Kidney (tissue), 14 donors: ENCODE results near the gene CGRRF1. TPM values are rescaled to one million over a fixed set of nuclear protein-coding genes. Genes with fewer than 3 reads are reported as not detected.

Source experiments
- DNase-seq, 5 donors: peaks; one replicate each; pipeline ENCODE4 v3.0.0-alpha.2; 2013 to 2020
- FAIRE-seq: peaks from 2 replicates; lab custom pipeline; 2012; peaks lifted over from hg19 to GRCh38; lab: Jason Lieb, UNC
- H3K27ac ChIP-seq, 2 donors: one replicate each; pipeline ENCODE4 v1.7.0; 2013; ENCODE audit warnings: low read depth in 2 of 2, low read length in 2 of 2, inconsistent platforms in 1 of 2
- H3K27me3 ChIP-seq: one replicate; pipeline ENCODE4 v1.7.1; 2013; ENCODE audit warnings: low read length, inconsistent platforms; ENCODE audit not compliant: control insufficient read depth, insufficient read depth
- H3K36me3 ChIP-seq, 3 donors: one replicate each; pipeline versions ENCODE4 v1.7.0 to v1.7.1; 2013; ENCODE audit warnings: low read length in 3 of 3, control low read depth in 1 of 3, inconsistent platforms in 1 of 3; ENCODE audit not compliant: insufficient read depth in 3 of 3, control insufficient read depth in 2 of 3
- H3K4me1 ChIP-seq, 3 donors: one replicate each; pipeline versions ENCODE4 v1.7.0 to v1.7.1; 2013; ENCODE audit warnings: low read length in 3 of 3, inconsistent platforms in 1 of 3, low read depth in 1 of 3; ENCODE audit not compliant: control insufficient read depth in 2 of 3, insufficient read depth in 2 of 3
- H3K4me3 ChIP-seq, 3 donors: one replicate each; pipeline versions ENCODE4 v1.7.0 to v1.8.1; 2013; ENCODE audit warnings: low read length in 3 of 3, control low read depth in 1 of 3, inconsistent platforms in 1 of 3
- H3K9ac ChIP-seq, 3 donors: one replicate each; pipeline versions ENCODE4 v1.7.0 to v1.7.1; 2013; ENCODE audit warnings: low read length in 3 of 3, control low read depth in 1 of 3, inconsistent platforms in 1 of 3
- H3K9me3 ChIP-seq, 3 donors: one replicate each; pipeline versions ENCODE4 v1.7.0 to v1.7.1; 2013; ENCODE audit warnings: low read length in 3 of 3, control low read depth in 1 of 3, inconsistent platforms in 1 of 3; ENCODE audit not compliant: control insufficient read depth in 2 of 3, insufficient read depth in 1 of 3
- CTCF ChIP-seq: IDR thresholded peaks from 3 replicates; pipeline ENCODE4 v1.5.1; 2012; ENCODE audit warnings: mild to moderate bottlenecking, moderate library complexity, borderline replicate concordance; ENCODE audit not compliant: insufficient read depth; ENCODE audit errors: extremely low read depth
- intact Hi-C: fragments of 100-400 bp; cut with DNase I; formaldehyde crosslinking; loops from one replicate; pipeline ENCODE4 v1.11.1; 2022
- polyA plus RNA-seq: library from polyadenylated mRNA; stranded (reverse); fragments of 350-450 nt; fragmentation: Illumina TruSeq; extraction: RNeasy Lipid Tissue Mini Kit (QIAGEN cat#74804); gene quantifications from one replicate; pipeline ENCODE4 v1.2.3, GENCODE V29; 2014; ENCODE audit warnings: low read depth, low replicate concordance; ENCODE audit not compliant: insufficient read depth
- total RNA-seq: library from RNA; stranded (reverse); fragmentation: NEBNext Ultra II Directional; extraction: Animal tissue kit (Norgen Biotek cat#: 25700); gene quantifications from one replicate; pipeline ENCODE4 v1.2.1, GENCODE V29; 2021
- donor health status: control.
- donor health status: control.
- donor health status: control.
- donor health status: control.
- donor health status: control.
- donor health status: DM: yes; HTN: yes; CAD: no.
- donor health status: Normal renal cell carcinoma (clear cell type).

Gene CGRRF1
- total and polyA plus RNA-seq, 2 donors from 2014 or later, result 19.6 to 26.2 TPM

DNA sequence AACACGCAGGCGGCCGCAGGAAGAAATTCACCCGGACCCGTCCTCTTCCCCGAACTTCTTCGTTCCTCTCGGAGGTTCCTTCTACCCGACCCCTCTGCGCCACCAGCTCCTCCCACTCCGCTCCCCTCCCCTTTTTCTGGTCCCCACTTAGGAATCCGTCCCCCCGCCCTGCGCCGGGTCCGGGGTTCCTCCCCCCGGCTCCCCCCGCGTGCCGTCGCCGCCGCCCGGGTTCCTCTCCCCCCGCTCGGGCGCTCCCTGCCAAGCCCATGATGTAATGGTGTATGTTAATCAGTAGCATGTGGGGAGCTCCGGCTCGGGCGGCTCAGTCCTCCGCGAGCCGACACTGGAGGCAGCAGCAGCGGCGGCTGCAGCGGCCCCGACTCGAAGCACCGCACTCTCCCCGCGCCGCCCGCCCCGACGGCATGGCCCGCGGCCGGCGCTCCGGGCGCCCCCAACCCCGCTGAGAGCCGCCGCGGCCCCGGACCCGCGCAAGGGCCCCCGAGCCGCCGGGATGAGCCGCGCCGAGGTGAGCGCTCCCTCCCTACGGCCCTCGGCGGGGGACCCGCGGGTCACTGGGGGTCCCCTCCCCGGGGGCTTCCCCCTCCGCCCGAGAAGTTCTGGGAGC, 56.2 kb downstream of the CGRRF1 start:
- no peaks in the 10 kb centered on the region for H3K27me3 ChIP-seq
- no peaks in the 10 kb centered on the region for H3K36me3 ChIP-seq
- FAIRE-seq (no peak), DNase-seq (peak; percentile 89 to 97 (median 92))
- H3K9ac ChIP-seq, result peak overlapping the region in 2 of 3 donors; percentile 86 to 99
- H3K27ac ChIP-seq, result peak overlapping the region; percentile 99
- TF ChIP-seq CTCF, result no peak
- H3K4me3 ChIP-seq, result peak overlapping the region; percentile 44 to 85 (median 80)
- H3K4me1 ChIP-seq, result peaks cover 0 to 15% (median 4%) of the 10 kb centered on the region in 3 donors
- H3K9me3 ChIP-seq, result no peaks in the 10 kb centered on the region
- intact Hi-C loops, result loop anchor here (10.0 kb wide), 1 partner anchor 129 kb away; no protein-coding TSS in a partner anchor

DNA sequence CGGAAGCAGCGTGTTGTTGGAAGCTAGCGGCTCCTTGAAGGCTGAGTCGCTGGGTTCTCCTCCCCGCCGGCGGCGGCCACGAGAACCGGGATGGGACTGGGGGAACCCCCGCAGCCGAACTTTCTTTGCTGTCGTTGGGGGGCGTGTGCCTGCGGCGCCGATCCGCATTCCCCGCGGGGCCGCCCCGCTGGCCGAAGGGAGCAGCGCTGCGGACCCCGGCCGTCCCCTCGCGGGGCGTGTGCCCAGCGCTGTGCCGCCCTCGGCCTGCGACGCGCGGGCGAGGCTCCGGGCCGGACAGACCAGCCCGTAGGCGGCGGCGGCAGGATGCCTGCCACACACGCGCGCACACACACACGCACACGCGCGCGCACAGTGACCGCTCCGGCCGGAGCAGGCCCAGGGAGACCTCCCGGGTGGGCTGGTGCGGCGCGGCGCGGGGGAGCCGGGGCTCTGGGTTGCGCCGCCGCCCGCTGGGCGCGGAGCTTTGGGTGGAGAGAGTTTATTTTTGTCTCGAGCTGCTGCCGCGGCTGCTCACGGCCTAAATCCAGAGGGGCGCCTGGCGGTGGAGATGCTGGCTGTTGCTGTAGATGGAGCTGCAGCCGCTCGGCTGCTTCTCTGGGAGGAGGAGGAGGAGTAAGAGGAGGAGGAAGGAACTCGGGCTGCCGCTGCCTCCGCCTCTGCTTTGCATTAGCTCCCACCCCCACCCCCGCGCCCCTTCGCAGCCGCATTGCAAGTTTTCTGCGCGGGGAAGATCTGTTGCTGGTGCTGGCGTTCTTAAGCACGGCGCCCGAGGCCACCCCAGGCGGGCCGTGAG, 56.9 kb downstream of the CGRRF1 start, which contains the start of gene SAMD4A:
Gene SAMD4A, plus strand, starts transcription at position 719 of the 814 bp plus-strand sequence. CDS start 789 bp downstream, outside the sequence.
- Histone ChIP-seq H3K9ac (peak within 1 kb of the TSS; percentile 39 to 96 (median 67)), H3K9me3 (no peaks in the 10 kb centered on the region), H3K4me1 (peaks cover 0 to 15% (median 4%) of the 10 kb centered on the region in 3 donors), H3K27me3 (no peaks in the 10 kb centered on the region), H3K36me3 (no peaks in the 10 kb centered on the region), H3K27ac (peak within 1 kb of the TSS; percentile 99), H3K4me3 (peak within 1 kb of the TSS; percentile 66 to 85 (median 66))
- intact Hi-C loops, result loop anchor here (10.0 kb wide), 1 partner anchor 128 kb away; no protein-coding TSS in a partner anchor
- FAIRE-seq, result no peak
- peak; percentile 36 for TF ChIP-seq CTCF
- peak; percentile 83 to 94 (median 89) for DNase-seq

DNA sequence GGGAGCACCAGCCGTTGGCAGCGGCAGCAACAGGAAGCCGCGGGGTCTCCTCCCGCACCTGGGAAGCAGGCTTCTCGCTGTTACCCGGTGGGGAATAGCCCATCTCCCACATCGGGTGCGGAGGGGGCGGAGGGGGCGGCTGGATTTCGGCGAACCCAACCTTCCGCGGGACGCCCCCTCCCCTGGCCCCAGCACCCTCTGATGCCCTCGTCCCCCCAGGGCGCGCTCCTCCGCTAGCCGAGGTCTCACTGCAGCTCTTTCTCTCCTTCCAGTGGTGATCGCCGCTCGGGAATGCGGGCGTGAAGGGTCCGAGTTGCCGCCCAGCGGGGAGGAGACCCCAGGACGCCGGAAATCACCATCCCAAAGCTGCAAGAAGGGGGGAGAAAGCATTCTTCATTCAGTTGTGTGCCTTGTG, 57.5 kb downstream of the CGRRF1 start:
- Histone ChIP-seq H3K9ac (peak overlapping the region; percentile 33 to 96 (median 39)), H3K4me3 (peak overlapping the region; percentile 66 to 85 (median 66)), H3K27me3 (no peaks in the 10 kb centered on the region), H3K4me1 (peaks cover 0 to 15% (median 4%) of the 10 kb centered on the region in 3 donors), H3K27ac (peak overlapping the region; percentile 99), H3K9me3 (no peaks in the 10 kb centered on the region), H3K36me3 (no peaks in the 10 kb centered on the region)
- DNase-seq (peak in 4 of 5 donors; percentile 66 to 81 (median 72)), FAIRE-seq (no peak)
- TF ChIP-seq CTCF, result no peak
- intact Hi-C loops, result loop anchor here (10.0 kb wide), 1 partner anchor 128 kb away; no protein-coding TSS in a partner anchor
